PC-9 (cell line): Measurements from ENCODE around the gene ABCG4. TPM values are rescaled to one million over a fixed set of nuclear protein-coding genes. Genes with fewer than 3 reads are reported as not detected.

ENCODE experiments used
- BruUV-seq: library from RNA; stranded (reverse); fragments of 400-500 nt; replicated peaks from 2 replicates; lab custom pipeline; 2021; lab: Mats Ljungman, UMichigan
- CTCF ChIA-PET: fragments of 300-600 bp; sonication (Branson Sonifier 250); formaldehyde crosslinking; loops from one replicate; lab custom pipeline; 2022; ENCODE audit warnings: antibody characterized with exemption; lab: Charles Lee
- POLR2A ChIA-PET: fragments of 300-600 bp; sonication (Branson Sonifier 250); formaldehyde crosslinking; loops from one replicate; lab custom pipeline; 2022; ENCODE audit warnings: antibody characterized with exemption; ENCODE audit not compliant: unreplicated experiment; lab: Charles Lee
- DNase-seq, 2 experiments: peaks; one replicate each; pipeline versions ENCODE4 v3.0.0 to v3.0.0-alpha.2; 2015 to 2022; ENCODE audit warnings: mixed read lengths in 1 of 2
- H2AFZ ChIP-seq: fragments of 200-600 bp; sonication (generic); 2 replicates; pipeline ENCODE4 v1.8.1; 2017; ENCODE audit warnings: antibody characterized with exemption
- H3F3A ChIP-seq: fragments of 200-600 bp; sonication (generic); 2 replicates; pipeline ENCODE4 v1.8.1; 2017; ENCODE audit warnings: antibody characterized with exemption, mild to moderate bottlenecking, low read depth; ENCODE audit not compliant: insufficient read depth
- H3K27ac ChIP-seq: fragments of 200-600 bp; sonication (generic); 2 replicates; pipeline ENCODE4 v1.6.1; 2016; ENCODE audit warnings: mixed run types
- H3K27me3 ChIP-seq: fragments of 200-600 bp; sonication (generic); 2 replicates; pipeline ENCODE4 v1.6.1; 2016; ENCODE audit warnings: low read depth, mixed run types; ENCODE audit not compliant: insufficient read depth
- H3K36me3 ChIP-seq: fragments of 200-600 bp; sonication (generic); 2 replicates; pipeline ENCODE4 v1.6.1; 2016; ENCODE audit warnings: low read depth, mixed run types
- H3K4me1 ChIP-seq: fragments of 200-600 bp; sonication (generic); replicated peaks from 2 replicates; pipeline ENCODE4 v1.6.1; 2016; ENCODE audit warnings: mixed run types; ENCODE audit not compliant: insufficient read depth
- H3K4me2 ChIP-seq: fragments of 200-600 bp; sonication (generic); 2 replicates; pipeline ENCODE4 v1.6.1; 2017; ENCODE audit warnings: mixed run types
- H3K4me3 ChIP-seq: fragments of 200-600 bp; sonication (generic); 2 replicates; pipeline ENCODE4 v1.6.1; 2016; ENCODE audit warnings: mixed run types
- H3K79me2 ChIP-seq: fragments of 200-600 bp; sonication (generic); 2 replicates; pipeline ENCODE4 v1.6.1; 2017; ENCODE audit warnings: low read depth, mixed run types
- H3K9me2 ChIP-seq: fragments of 200-600 bp; sonication (generic); 2 replicates; pipeline ENCODE4 v1.8.1; 2017; ENCODE audit warnings: mild to moderate bottlenecking; ENCODE audit not compliant: insufficient read depth
- H3K9me3 ChIP-seq: fragments of 200-600 bp; sonication (generic); 2 replicates; pipeline ENCODE4 v1.8.1; 2016; ENCODE audit warnings: low read depth; ENCODE audit not compliant: insufficient read depth
- H4K20me1 ChIP-seq: fragments of 200-600 bp; sonication (generic); 2 replicates; pipeline ENCODE4 v1.8.1; 2017; ENCODE audit not compliant: insufficient read depth
- EZH2 ChIP-seq: fragments of 200-600 bp; sonication (generic); IDR thresholded peaks from 2 replicates; pipeline ENCODE4 v1.8.0; 2017; ENCODE audit warnings: antibody characterized with exemption, low read depth
- intact Hi-C: fragments of 100-400 bp; cut with micrococcal nuclease; formaldehyde crosslinking; loops from one replicate; pipeline ENCODE4 v1.10.0; 2022; ENCODE audit not compliant: unreplicated experiment
- total RNA-seq: library from RNA; stranded (reverse); gene quantifications from 2 replicates; pipeline ENCODE4 v1.2.3, GENCODE V29; 2021
- TF ChIP-seq, protein P1 (sequence below): fragments of 200-600 bp; sonication (generic); conservative IDR thresholded peaks from 2 replicates; pipeline ENCODE4 v1.6.1; 2017; ENCODE audit warnings: mixed run types, antibody characterized with exemption, mild to moderate bottlenecking, moderate library complexity

The ABCG4 gene
- total RNA-seq, 1 experiment from 2014 or later = 0.11 TPM

GRCh38 chr11:119185981-119186634 lies 37.3 kb downstream of the ABCG4 start:
- H3K4me2 ChIP-seq = no peak overlapping the region
- no peak overlapping the region for H3K27ac ChIP-seq
- no peaks in the 10 kb centered on the region for H3K9me3 ChIP-seq
- no peaks in the 10 kb centered on the region for H4K20me1 ChIP-seq
- no peaks in the 10 kb centered on the region; the same call in 1 of the 2 replicates for H3F3A ChIP-seq
- no TSS peak for BruUV-seq
- H3K9me2 ChIP-seq = no peaks in the 10 kb centered on the region
- H2AFZ ChIP-seq = no peak overlapping the region
- POLR2A ChIA-PET = no interaction called here
- H3K27me3 ChIP-seq = no peaks in the 10 kb centered on the region
- no peak overlapping the region for H3K4me3 ChIP-seq
- no peaks in the 10 kb centered on the region for H3K79me2 ChIP-seq
- intact Hi-C loops = no loop called here
- H3K4me1 ChIP-seq = peaks cover 30% of the 10 kb centered on the region
- DNase-seq = no peak
- H3K36me3 ChIP-seq = no peaks in the 10 kb centered on the region
- CTCF ChIA-PET = no interaction called here
- TF ChIP-seq EZH2 = no peak
- TF ChIP-seq, protein P1, sequence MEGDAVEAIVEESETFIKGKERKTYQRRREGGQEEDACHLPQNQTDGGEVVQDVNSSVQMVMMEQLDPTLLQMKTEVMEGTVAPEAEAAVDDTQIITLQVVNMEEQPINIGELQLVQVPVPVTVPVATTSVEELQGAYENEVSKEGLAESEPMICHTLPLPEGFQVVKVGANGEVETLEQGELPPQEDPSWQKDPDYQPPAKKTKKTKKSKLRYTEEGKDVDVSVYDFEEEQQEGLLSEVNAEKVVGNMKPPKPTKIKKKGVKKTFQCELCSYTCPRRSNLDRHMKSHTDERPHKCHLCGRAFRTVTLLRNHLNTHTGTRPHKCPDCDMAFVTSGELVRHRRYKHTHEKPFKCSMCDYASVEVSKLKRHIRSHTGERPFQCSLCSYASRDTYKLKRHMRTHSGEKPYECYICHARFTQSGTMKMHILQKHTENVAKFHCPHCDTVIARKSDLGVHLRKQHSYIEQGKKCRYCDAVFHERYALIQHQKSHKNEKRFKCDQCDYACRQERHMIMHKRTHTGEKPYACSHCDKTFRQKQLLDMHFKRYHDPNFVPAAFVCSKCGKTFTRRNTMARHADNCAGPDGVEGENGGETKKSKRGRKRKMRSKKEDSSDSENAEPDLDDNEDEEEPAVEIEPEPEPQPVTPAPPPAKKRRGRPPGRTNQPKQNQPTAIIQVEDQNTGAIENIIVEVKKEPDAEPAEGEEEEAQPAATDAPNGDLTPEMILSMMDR = no peak

DNA sequence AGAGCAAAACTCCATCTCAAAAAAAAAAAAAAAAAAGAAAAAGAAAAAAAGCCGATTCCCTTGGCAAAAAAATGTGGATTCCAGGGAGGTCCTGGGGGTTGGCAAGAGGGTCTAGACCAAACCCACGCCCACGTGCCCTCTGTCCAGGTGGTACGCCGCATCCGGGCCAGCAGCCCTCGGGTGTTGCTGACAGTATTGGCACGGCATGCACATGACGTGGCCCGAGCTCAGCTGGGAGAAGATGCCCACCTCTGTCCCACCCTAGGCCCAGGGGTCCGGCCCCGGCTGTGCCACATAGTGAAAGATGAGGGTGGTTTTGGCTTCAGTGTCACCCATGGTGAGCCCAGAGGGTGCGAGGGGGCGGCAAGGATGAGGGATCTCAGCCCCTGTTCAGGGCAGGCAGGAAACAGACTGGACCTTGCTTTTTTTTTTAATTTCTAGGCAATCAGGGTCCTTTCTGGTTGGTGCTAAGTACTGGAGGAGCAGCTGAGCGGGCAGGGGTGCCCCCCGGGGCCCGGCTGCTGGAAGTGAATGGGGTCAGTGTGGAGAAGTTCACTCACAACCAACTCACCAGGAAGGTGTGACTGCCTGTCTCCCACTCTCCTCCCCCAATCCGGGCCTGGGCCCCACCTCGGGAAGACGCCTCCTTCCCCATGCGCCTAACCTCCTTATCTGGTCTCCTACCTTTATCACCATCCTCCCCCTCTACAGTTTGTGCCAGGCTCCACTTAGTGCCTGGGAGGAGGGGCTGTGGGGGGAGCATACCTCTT lies 38.5 kb downstream of the ABCG4 start:
- Histone ChIP-seq H3F3A (peaks cover 10% of the 10 kb centered on the region; the same call in 1 of the 2 replicates), H3K9me3 (no peaks in the 10 kb centered on the region; the same call in 1 of the 2 replicates), H2AFZ (no peak overlapping the region), H3K27ac (no peak overlapping the region), H3K27me3 (no peaks in the 10 kb centered on the region), H3K4me2 (no peak overlapping the region), H3K36me3 (no peaks in the 10 kb centered on the region), H3K4me3 (no peak overlapping the region), H3K4me1 (peaks cover 42% of the 10 kb centered on the region), H4K20me1 (no peaks in the 10 kb centered on the region), H3K9me2 (no peaks in the 10 kb centered on the region), H3K79me2 (no peaks in the 10 kb centered on the region)
- no TSS peak for BruUV-seq
- POLR2A ChIA-PET = no interaction called here
- no peak for TF ChIP-seq EZH2
- TF ChIP-seq, protein P1 = no peak
- CTCF ChIA-PET = no interaction called here
- no peak for DNase-seq
- intact Hi-C loops = no loop called here

DNA sequence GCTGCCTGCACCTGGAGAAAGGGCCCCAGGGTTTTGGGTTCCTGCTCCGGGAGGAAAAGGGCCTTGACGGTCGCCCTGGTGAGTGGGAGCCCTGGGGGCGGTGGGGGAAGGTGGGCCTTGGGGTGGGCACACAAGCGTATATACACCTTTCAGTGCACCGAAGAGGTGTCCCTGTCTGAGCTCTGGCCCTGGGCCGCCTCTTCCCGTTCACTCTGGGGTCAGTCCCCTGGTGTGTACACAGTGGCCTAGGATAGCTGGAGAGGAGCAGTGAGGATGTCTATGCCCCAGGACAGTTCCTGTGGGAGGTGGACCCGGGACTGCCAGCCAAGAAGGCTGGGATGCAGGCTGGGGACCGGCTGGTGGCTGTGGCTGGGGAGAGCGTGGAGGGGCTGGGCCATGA lies 39.2 kb downstream of the ABCG4 start:
- H3K4me1 ChIP-seq = peaks cover 44% of the 10 kb centered on the region
- DNase-seq = no peak
- no peak overlapping the region for H3K27ac ChIP-seq
- no peak overlapping the region for H2AFZ ChIP-seq
- no peak overlapping the region for H3K4me3 ChIP-seq
- no TSS peak for BruUV-seq
- no peak overlapping the region for H3K4me2 ChIP-seq
- no peaks in the 10 kb centered on the region for H3K36me3 ChIP-seq
- peaks cover 10% of the 10 kb centered on the region; the same call in 1 of the 2 replicates for H3F3A ChIP-seq
- ChIA-PET CTCF (interaction anchor here (0.5 kb wide), 1 partner anchor 18 kb away, joined by 3 read pairs; no protein-coding TSS in a partner anchor), POLR2A (no interaction called here)
- no peaks in the 10 kb centered on the region; the same call in 1 of the 2 replicates for H3K9me3 ChIP-seq
- intact Hi-C loops = no loop called here
- H3K79me2 ChIP-seq = no peaks in the 10 kb centered on the region
- H4K20me1 ChIP-seq = no peaks in the 10 kb centered on the region
- H3K9me2 ChIP-seq = no peaks in the 10 kb centered on the region
- TF ChIP-seq, protein P1 = no peak
- no peak for TF ChIP-seq EZH2
- H3K27me3 ChIP-seq = no peaks in the 10 kb centered on the region
